HepG2 (cell line): ENCODE results near the gene HIC1. TPM values are rescaled to one million over a fixed set of nuclear protein-coding genes. Genes with fewer than 3 reads are reported as not detected.

Experiments used
- ATAC-seq: fragments of 200-7000 bp; cut with Tn5 transposase; 3 replicates; pipeline ENCODE4 v1.9.1; 2020; ENCODE audit warnings: mild to moderate bottlenecking, moderate library complexity
- BruUV-seq: library from RNA; stranded (reverse); fragments of 400-500 nt; replicated peaks from 2 replicates; lab custom pipeline; 2021; lab: Mats Ljungman, UMichigan
- CTCF ChIA-PET: fragments of 300-600 bp; formaldehyde crosslinking; extraction: SDS; loops from one replicate; lab custom pipeline; 2021; ENCODE audit warnings: low total read pairs, inconsistent platforms, low intra/inter-chr PET ratio; lab: Yijun Ruan, JAX
- POLR2A ChIA-PET: fragments of 350-600 bp; sonication (Branson Sonifier 250); formaldehyde crosslinking; loops from one replicate; lab custom pipeline; 2020; ENCODE audit warnings: antibody characterized with exemption, inconsistent platforms; lab: Yijun Ruan, JAX
- DNase-seq: peaks from one replicate; pipeline ENCODE4 v3.0.0-alpha.2; 2015; ENCODE audit warnings: low spot score
- FAIRE-seq: peaks from 3 replicates; lab custom pipeline; 2011; peaks lifted over from hg19 to GRCh38; lab: Jason Lieb, UNC
- H2AFZ ChIP-seq: one replicate; pipeline ENCODE4 v1.6.1; 2011; ENCODE audit warnings: low read length, inconsistent platforms
- H3K27ac ChIP-seq: fragments of 300-600 bp; 3 replicates; pipeline ENCODE4 v1.8.0; 2011; ENCODE audit warnings: mixed run types, mild to moderate bottlenecking, mixed read lengths, low read length, inconsistent platforms; ENCODE audit not compliant: insufficient read depth; ENCODE audit errors: extremely low read length
- H3K27me3 ChIP-seq, 2 experiments: fragments of 200-600 bp in 1 of 2; 2 replicates in 1 of 2; 3 replicates in 1 of 2; pipeline versions ENCODE4 v1.6.0 to v1.8.0; 2011; ENCODE audit warnings: low read length in 2 of 2, mild to moderate bottlenecking in 2 of 2, moderate library complexity in 2 of 2, inconsistent platforms in 1 of 2; ENCODE audit not compliant: insufficient read depth in 2 of 2, control insufficient read depth in 1 of 2
- H3K36me3 ChIP-seq, 2 experiments: fragments of 200-600 bp in 1 of 2; replicated peaks in 1 of 2; 2 replicates in 1 of 2; 3 replicates in 1 of 2; pipeline versions ENCODE4 v1.5.1 to v1.8.0; 2011; ENCODE audit warnings: low read length in 2 of 2, inconsistent platforms in 1 of 2; ENCODE audit not compliant: insufficient read depth in 2 of 2, control insufficient read depth in 1 of 2
- H3K4me1 ChIP-seq: 2 replicates; pipeline ENCODE4 v1.5.1; 2012; ENCODE audit warnings: low read length, inconsistent platforms; ENCODE audit not compliant: insufficient read depth
- H3K4me2 ChIP-seq: 2 replicates; pipeline ENCODE4 v1.6.0; 2011; ENCODE audit warnings: low read depth, low read length, inconsistent platforms
- H3K4me3 ChIP-seq, 3 experiments: fragments of 200-600 bp in 1 of 3; sonication (generic), shearing (Covaris generic) in 1 of 3; replicated peaks in 1 of 3; 2 replicates each; pipeline ENCODE4 v1.5.1; 2011 to 2016; ENCODE audit warnings: low read length in 3 of 3, inconsistent platforms in 2 of 3, low read depth in 2 of 3, mild to moderate bottlenecking in 2 of 3, control low read depth in 1 of 3, mixed read lengths in 1 of 3; ENCODE audit not compliant: insufficient read depth in 1 of 3
- H3K79me2 ChIP-seq: one replicate; pipeline ENCODE4 v1.6.1; 2011; ENCODE audit warnings: low read length, inconsistent platforms; ENCODE audit not compliant: insufficient read depth
- H3K9ac ChIP-seq: 2 replicates; pipeline ENCODE4 v1.6.0; 2011; ENCODE audit warnings: mild to moderate bottlenecking, low read depth, low read length, inconsistent platforms; ENCODE audit not compliant: insufficient read depth
- H3K9me3 ChIP-seq: 2 replicates; pipeline ENCODE4 v1.5.1; 2012; ENCODE audit warnings: mild to moderate bottlenecking, low read length
- H4K20me1 ChIP-seq: 2 replicates; pipeline ENCODE4 v1.6.0; 2011; ENCODE audit warnings: inconsistent platforms, mild to moderate bottlenecking, low read length, moderate library complexity; ENCODE audit not compliant: insufficient read depth
- CEBPZ ChIP-seq: IDR thresholded peaks from 2 replicates; pipeline ENCODE4 v1.6.1; 2012; ENCODE audit warnings: low read length, improper control_type of control experiment
- MAFK ChIP-seq, 2 experiments: IDR thresholded peaks in 1 of 2; conservative IDR thresholded peaks in 1 of 2; 2 replicates each; pipeline ENCODE4 v1.6.1; 2011; ENCODE audit warnings: improper control_type of control experiment in 2 of 2, low read length in 2 of 2
- PHF21A ChIP-seq: sonication (generic); formaldehyde crosslinking; IDR thresholded peaks from 2 replicates; pipeline ENCODE4 v1.5.0; 2020; ENCODE audit warnings: mild to moderate bottlenecking, missing genetic modification reagents
- RXRB ChIP-seq: IDR thresholded peaks from 2 replicates; pipeline ENCODE4 v1.6.1; 2016; ENCODE audit warnings: borderline replicate concordance, missing genetic modification reagents, missing compliant biosample characterization
- ZNF142 ChIP-seq: sonication (generic); formaldehyde crosslinking; IDR thresholded peaks from 2 replicates; pipeline ENCODE4 v1.4.0; 2020; ENCODE audit warnings: missing genetic modification reagents
- ZNF660 ChIP-seq: sonication (generic); formaldehyde crosslinking; IDR thresholded peaks from 2 replicates; pipeline ENCODE4 v1.5.1; 2020; ENCODE audit warnings: mild to moderate bottlenecking, low read depth, missing genetic modification reagents, borderline replicate concordance
- ZSCAN21 ChIP-seq: sonication (generic); formaldehyde crosslinking; IDR thresholded peaks from 2 replicates; pipeline ENCODE4 v1.8.0; 2022; ENCODE audit warnings: mild to moderate bottlenecking, missing genetic modification reagents, moderate library complexity, borderline replicate concordance
- WGBS: methylation state at CpG from one replicate; pipeline ENCODE4 v1.1.6; 2017; ENCODE audit warnings: low lambda C conversion rate; 5-methylcytosine and 5-hydroxymethylcytosine counted together
- in situ Hi-C: cut with HindIII; loops from 2 replicates; pipeline ENCODE4 v1.10.0; 2017; ENCODE audit warnings: low pct_unique_long_range_greater_than_20kb; ENCODE audit not compliant: extremely low pct_ligation_motif_present
- intact Hi-C: fragments of 100-400 bp; cut with micrococcal nuclease; formaldehyde crosslinking; loops from one replicate; pipeline ENCODE4 v1.10.0; 2022; ENCODE audit not compliant: unreplicated experiment
- polyA plus RNA-seq, 8 experiments: library from polyadenylated mRNA; depleted of rRNA in 3 of 8; stranded (reverse) in 7 of 8; unstranded in 1 of 8; fragments of >200 nt; fragmentation: Illumina TruSeq in 4 of 8; extraction: Trizol in 4 of 8; gene quantifications; 2 replicates each; pipeline versions ENCODE4 v1.2.1 to v1.2.3, GENCODE V29; 2011 to 2016; ENCODE audit warnings: low read depth in 4 of 8, missing spikeins in 1 of 8, mixed read lengths in 1 of 8; ENCODE audit not compliant: insufficient read depth in 1 of 8
- total RNA-seq, 5 experiments: library from RNA; depleted of rRNA; stranded (reverse); fragments of >200 nt; fragmentation: Illumina TruSeq; extraction: Trizol; gene quantifications; 2 replicates each; pipeline ENCODE4 v1.2.3, GENCODE V29; 2016; ENCODE audit warnings: low read depth in 1 of 5

The HIC1 gene
- total and polyA plus RNA-seq, 2 of the 13 experiments (the other 11 are each of a cell fraction or from before 2014, with no cell fraction given) = 0.04 to 0.31 TPM

GRCh38 chr17:2108170-2108569 lies 53.3 kb downstream of the HIC1 start:
- Histone ChIP-seq H3K9ac (no peak overlapping the region), H3K27me3 (no peaks in the 10 kb centered on the region), H3K4me3 (no peak overlapping the region), H3K9me3 (no peaks in the 10 kb centered on the region), H3K79me2 (no peaks in the 10 kb centered on the region), H3K27ac (no peak overlapping the region), H2AFZ (no peak overlapping the region), H3K36me3 (peaks cover 0 to 4% of the 10 kb centered on the region in 2 experiments; a peak in 2 of 5 replicates), H3K4me2 (no peak overlapping the region), H4K20me1 (no peaks in the 10 kb centered on the region), H3K4me1 (peaks cover 25% of the 10 kb centered on the region)
- ChIA-PET CTCF (no interaction called here), POLR2A (no interaction called here)
- no peak for ATAC-seq
- no peak for FAIRE-seq
- intact Hi-C loops (no loop called here), in situ Hi-C loops (no loop called here)
- TF ChIP-seq PHF21A (CRISPR knock-in tag) = no peak
- TF ChIP-seq CEBPZ = no peak
- TF ChIP-seq ZNF142 (CRISPR knock-in tag) = no peak
- TF ChIP-seq MAFK (conservative IDR thresholded peaks at IDR 0.05 in 1 of 2, IDR thresholded peaks at IDR 0.05 in 1 of 2; ENCODE audit: low read length in 2 of 2) = no peak
- no peak for TF ChIP-seq ZSCAN21 (CRISPR knock-in tag)
- no peak for TF ChIP-seq RXRB (CRISPR knock-in tag)
- no peak for TF ChIP-seq ZNF660
- WGBS = 95% methylated on average over 8 of the region's 8 CpGs
- BruUV-seq = no TSS peak
- DNase-seq = no peak
